ENCODE data around the gene CEBPE. TPM values are rescaled to one million over a fixed set of nuclear protein-coding genes. Genes with fewer than 3 reads are reported as not detected.

CEBPE gene
- total RNA-seq, 1 experiment from 2014 or later: not detected

DNA sequence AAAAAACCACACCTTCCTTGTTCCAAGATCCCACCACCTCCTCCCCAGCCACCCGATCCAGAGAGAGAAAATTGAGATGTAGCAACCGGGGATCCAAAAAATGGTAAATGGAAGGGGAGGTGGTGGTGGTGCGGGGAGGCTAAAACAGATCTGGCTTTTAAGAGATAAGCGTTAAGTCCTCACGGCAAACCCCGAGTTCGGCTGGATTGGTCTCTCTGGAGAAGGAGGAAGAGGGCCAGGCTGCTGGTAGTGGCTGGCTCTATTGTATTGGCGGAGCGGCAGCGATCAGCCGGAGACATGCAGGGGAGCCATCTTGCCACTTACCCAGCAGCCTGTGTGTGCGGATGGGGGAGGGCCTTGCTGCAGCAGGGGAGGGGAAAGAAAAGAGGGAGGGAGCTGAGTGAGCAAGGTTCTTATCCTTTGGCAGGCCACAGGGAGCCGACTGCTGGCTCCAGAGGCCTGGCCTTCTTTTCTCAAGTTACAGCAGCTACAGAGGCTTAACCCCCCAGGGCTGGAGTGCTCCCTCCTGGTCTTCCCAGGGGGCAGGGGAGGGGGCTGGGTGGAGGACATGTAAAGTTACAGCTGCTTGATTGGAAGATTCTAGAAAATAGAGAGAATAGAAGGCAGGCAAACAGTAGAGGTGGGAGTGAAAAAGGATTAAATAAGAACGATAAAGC is 47.7 kb downstream of the CEBPE start:
- H3K4me3 ChIP-seq (ENCODE audit: low read depth, low read length): peak overlapping the region; percentile 79
- POLR2A ChIA-PET: interaction anchor here (0.6 to 1.0 kb wide), 8 partner anchors 24 to 482 kb away, joined by 3 to 20 read pairs (median 4); partner anchors contain the start of genes ACIN1, C14orf119, PABPN1 and PSMB5
- Mint-ChIP-seq H3K36me3 (ENCODE audit: insufficient read depth, unreplicated experiment) (peaks cover 90% of the 10 kb centered on the region), H3K4me3 (ENCODE audit: unreplicated experiment) (peak overlapping the region; percentile 100), H3K4me1 (ENCODE audit: low read depth, unreplicated experiment) (peaks cover 32% of the 10 kb centered on the region), H3K9me3 (ENCODE audit: unreplicated experiment) (no peaks in the 10 kb centered on the region), H3K27ac (ENCODE audit: unreplicated experiment) (peak overlapping the region; percentile 93), H3K27me3 (ENCODE audit: insufficient read depth, unreplicated experiment) (no peaks in the 10 kb centered on the region)
- peaks cover 11% of the 10 kb centered on the region for H3K36me3 ChIP-seq (ENCODE audit: control insufficient read depth, insufficient read depth, low read length)
- DNase-seq: peak; percentile 86 to 90
- TF ChIP-seq, protein P1, sequence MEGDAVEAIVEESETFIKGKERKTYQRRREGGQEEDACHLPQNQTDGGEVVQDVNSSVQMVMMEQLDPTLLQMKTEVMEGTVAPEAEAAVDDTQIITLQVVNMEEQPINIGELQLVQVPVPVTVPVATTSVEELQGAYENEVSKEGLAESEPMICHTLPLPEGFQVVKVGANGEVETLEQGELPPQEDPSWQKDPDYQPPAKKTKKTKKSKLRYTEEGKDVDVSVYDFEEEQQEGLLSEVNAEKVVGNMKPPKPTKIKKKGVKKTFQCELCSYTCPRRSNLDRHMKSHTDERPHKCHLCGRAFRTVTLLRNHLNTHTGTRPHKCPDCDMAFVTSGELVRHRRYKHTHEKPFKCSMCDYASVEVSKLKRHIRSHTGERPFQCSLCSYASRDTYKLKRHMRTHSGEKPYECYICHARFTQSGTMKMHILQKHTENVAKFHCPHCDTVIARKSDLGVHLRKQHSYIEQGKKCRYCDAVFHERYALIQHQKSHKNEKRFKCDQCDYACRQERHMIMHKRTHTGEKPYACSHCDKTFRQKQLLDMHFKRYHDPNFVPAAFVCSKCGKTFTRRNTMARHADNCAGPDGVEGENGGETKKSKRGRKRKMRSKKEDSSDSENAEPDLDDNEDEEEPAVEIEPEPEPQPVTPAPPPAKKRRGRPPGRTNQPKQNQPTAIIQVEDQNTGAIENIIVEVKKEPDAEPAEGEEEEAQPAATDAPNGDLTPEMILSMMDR (IDR thresholded peaks at IDR 0.05; ENCODE audit: insufficient read depth in 1 of 2, low read depth in 1 of 2, low read length in 1 of 2, severe bottlenecking in 1 of 2, unreplicated experiment in 1 of 2): no peak
- CTCF ChIA-PET: interaction anchor here (0.6 to 3.1 kb wide), 12 partner anchors 9 to 98 kb away, joined by 3 to 24 read pairs (median 4); partner anchors contain the start of genes ACIN1 and C14orf119
- H3K9me3 ChIP-seq: no peaks in the 10 kb centered on the region
- intact Hi-C loops (cut with micrococcal nuclease; ENCODE audit: unreplicated experiment): loop anchor here (2.0 kb wide), 1 partner anchor 23 kb away; the partner anchor contains the start of genes ACIN1 and C14orf119
- H3K27me3 ChIP-seq (replicated peaks; ENCODE audit: control insufficient read depth, insufficient read depth, low read length): no peaks in the 10 kb centered on the region
- H3K4me1 ChIP-seq: peaks cover 21% of the 10 kb centered on the region
- no TSS peak for BruUV-seq (replicated peaks)

DNA sequence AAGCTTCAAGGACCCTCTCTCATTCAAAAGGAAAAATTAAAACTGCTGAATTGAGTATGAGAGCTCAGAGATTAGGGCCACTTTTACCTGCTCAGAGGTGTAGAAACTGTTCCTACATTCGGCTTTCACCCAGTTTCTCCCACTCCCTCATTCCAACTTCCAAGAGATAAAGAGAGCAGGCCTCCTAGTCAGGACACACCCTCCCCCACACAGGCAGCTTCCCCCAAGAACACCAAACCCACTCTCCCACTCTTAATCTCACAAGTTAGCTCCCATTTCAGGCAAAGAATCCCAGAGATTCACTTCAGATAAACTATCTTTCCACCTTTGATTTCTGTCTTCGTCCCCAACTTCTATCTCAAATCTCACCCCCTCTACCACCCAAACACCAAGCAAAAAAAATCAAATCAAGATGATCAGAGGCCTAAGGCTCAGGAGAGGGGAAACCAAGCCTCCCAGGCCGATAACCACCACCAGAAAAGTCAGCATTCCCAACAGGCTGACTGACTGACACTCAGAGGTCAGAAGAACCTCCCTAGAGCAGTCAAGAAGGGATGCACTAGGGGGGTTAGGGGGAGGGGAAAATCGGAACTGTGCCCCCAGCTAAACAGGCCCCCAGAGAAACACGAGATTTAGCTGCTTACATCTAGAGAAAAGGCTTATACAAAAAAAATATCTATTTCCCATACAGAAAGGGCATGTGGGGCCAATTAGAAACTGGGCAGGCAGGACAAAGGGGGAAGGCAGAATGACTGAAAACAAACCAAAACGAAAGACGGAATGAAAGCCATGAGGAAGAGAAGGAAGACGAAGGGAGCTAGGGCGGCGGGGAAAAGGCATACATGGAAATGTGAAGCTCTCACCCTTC is 48.6 kb downstream of the CEBPE start:
- TF ChIP-seq, protein P1 (IDR thresholded peaks at IDR 0.05; ENCODE audit: insufficient read depth in 1 of 2, low read depth in 1 of 2, low read length in 1 of 2, severe bottlenecking in 1 of 2, unreplicated experiment in 1 of 2): no peak
- Histone ChIP-seq H3K27me3 (replicated peaks; ENCODE audit: control insufficient read depth, insufficient read depth, low read length) (no peaks in the 10 kb centered on the region), H3K4me3 (ENCODE audit: low read depth, low read length) (peak overlapping the region; percentile 79), H3K36me3 (ENCODE audit: control insufficient read depth, insufficient read depth, low read length) (peaks cover 7% of the 10 kb centered on the region), H3K4me1 (peaks cover 13% of the 10 kb centered on the region), H3K9me3 (no peaks in the 10 kb centered on the region)
- Mint-ChIP-seq H3K27me3 (ENCODE audit: insufficient read depth, unreplicated experiment) (no peaks in the 10 kb centered on the region), H3K4me1 (ENCODE audit: low read depth, unreplicated experiment) (peaks cover 32% of the 10 kb centered on the region), H3K27ac (ENCODE audit: unreplicated experiment) (peak overlapping the region; percentile 93), H3K4me3 (ENCODE audit: unreplicated experiment) (peak overlapping the region; percentile 100), H3K9me3 (ENCODE audit: unreplicated experiment) (no peaks in the 10 kb centered on the region), H3K36me3 (ENCODE audit: insufficient read depth, unreplicated experiment) (peaks cover 90% of the 10 kb centered on the region)
- ChIA-PET CTCF (interaction anchor here (0.5 to 3.1 kb wide), 10 partner anchors 8 to 1174 kb away, joined by 3 to 24 read pairs (median 5); partner anchors contain the start of genes ACIN1 and C14orf119), POLR2A (no interaction called here)
- DNase-seq: no peak
- intact Hi-C loops (cut with micrococcal nuclease; ENCODE audit: unreplicated experiment): loop anchor here (2.0 kb wide), 1 partner anchor 24 kb away; the partner anchor contains the start of genes ACIN1 and C14orf119
- BruUV-seq (replicated peaks): no TSS peak

DNA sequence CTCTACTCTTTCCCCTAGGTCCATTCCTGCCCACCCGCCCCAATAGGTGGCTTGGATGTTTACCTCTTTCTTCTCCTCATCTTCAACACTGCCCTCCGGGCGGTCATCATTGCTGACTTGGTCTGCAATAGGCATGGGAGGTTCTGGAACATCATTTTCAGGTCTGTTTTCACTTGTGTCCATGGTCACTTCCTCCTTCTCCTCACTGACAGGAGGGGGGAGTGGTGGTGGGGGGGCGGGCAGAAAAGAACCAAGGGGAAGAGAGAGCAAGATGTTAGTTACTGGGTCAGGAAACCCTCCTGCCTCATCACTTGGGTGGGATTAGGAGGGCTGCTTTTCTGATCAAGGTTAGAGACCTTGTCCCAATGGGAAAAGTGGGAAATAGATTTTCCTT is 49.6 kb downstream of the CEBPE start:
- Mint-ChIP-seq H3K4me1 (ENCODE audit: low read depth, unreplicated experiment) (peaks cover 32% of the 10 kb centered on the region), H3K4me3 (ENCODE audit: unreplicated experiment) (no peak overlapping the region), H3K27ac (ENCODE audit: unreplicated experiment) (peak overlapping the region; percentile 60), H3K9me3 (ENCODE audit: unreplicated experiment) (no peaks in the 10 kb centered on the region), H3K27me3 (ENCODE audit: insufficient read depth, unreplicated experiment) (no peaks in the 10 kb centered on the region), H3K36me3 (ENCODE audit: insufficient read depth, unreplicated experiment) (peaks cover 90% of the 10 kb centered on the region)
- Histone ChIP-seq H3K27me3 (replicated peaks; ENCODE audit: control insufficient read depth, insufficient read depth, low read length) (no peaks in the 10 kb centered on the region), H3K36me3 (ENCODE audit: control insufficient read depth, insufficient read depth, low read length) (peaks cover 7% of the 10 kb centered on the region), H3K4me1 (peaks cover 13% of the 10 kb centered on the region), H3K4me3 (ENCODE audit: low read depth, low read length) (no peak overlapping the region), H3K9me3 (no peaks in the 10 kb centered on the region)
- BruUV-seq (replicated peaks): no TSS peak
- DNase-seq: no peak
- ChIA-PET CTCF (interaction anchor here (0.6 to 2.0 kb wide), 38 partner anchors 9 to 1045 kb away, joined by 3 to 110 read pairs (median 4); partner anchors contain the start of genes ACIN1, C14orf119, CDH24 and CEBPE), POLR2A (interaction anchor here (0.6 to 1.6 kb wide), 4 partner anchors 11 to 62 kb away, joined by 3 to 23 read pairs (median 8); partner anchors contain the start of genes ACIN1 and C14orf119)
- intact Hi-C loops (cut with micrococcal nuclease; ENCODE audit: unreplicated experiment): loop anchor here (1.0 to 2.0 kb wide), 2 partner anchors 40 to 117 kb away; no protein-coding TSS in a partner anchor
- TF ChIP-seq, protein P1 (IDR thresholded peaks at IDR 0.05; ENCODE audit: insufficient read depth in 1 of 2, low read depth in 1 of 2, low read length in 1 of 2, severe bottlenecking in 1 of 2, unreplicated experiment in 1 of 2): no peak
